GM23338 (cell line): ENCODE data around the gene PURA. TPM values are rescaled to one million over a fixed set of nuclear protein-coding genes. Genes with fewer than 3 reads are reported as not detected.

Experiments used
- ATAC-seq: fragments of 200-7000 bp; cut with Tn5 transposase; 3 replicates; pipeline ENCODE4 v1.9.1; 2020
- DNase-seq: peaks from one replicate; pipeline ENCODE4 v3.0.0-alpha.2; 2015; ENCODE audit warnings: low spot score
- H2AFZ ChIP-seq: fragments of 200-600 bp; sonication (generic); 2 replicates; pipeline ENCODE4 v1.8.0; 2016; ENCODE audit warnings: antibody characterized with exemption, mild to moderate bottlenecking, moderate library complexity
- H3F3A ChIP-seq: fragments of 200-600 bp; sonication (generic); replicated peaks from 2 replicates; pipeline ENCODE4 v1.8.0; 2017; ENCODE audit warnings: antibody characterized with exemption, mixed run types, low read depth
- H3K27ac ChIP-seq: fragments of 200-600 bp; sonication (generic); 2 replicates; pipeline ENCODE4 v1.6.1; 2016; ENCODE audit warnings: low read depth
- H3K27me3 ChIP-seq: fragments of 200-600 bp; sonication (generic); 2 replicates; pipeline ENCODE4 v1.8.0; 2016; ENCODE audit warnings: mild to moderate bottlenecking, mixed run types, moderate library complexity; ENCODE audit not compliant: insufficient read depth
- H3K36me3 ChIP-seq: fragments of 200-600 bp; sonication (generic); 2 replicates; pipeline ENCODE4 v1.8.0; 2016; ENCODE audit warnings: mild to moderate bottlenecking; ENCODE audit not compliant: insufficient read depth
- H3K4me1 ChIP-seq: fragments of 200-600 bp; sonication (generic); 2 replicates; pipeline ENCODE4 v1.8.0; 2016; ENCODE audit warnings: mild to moderate bottlenecking, moderate library complexity; ENCODE audit not compliant: insufficient read depth
- H3K4me2 ChIP-seq: fragments of 200-600 bp; sonication (generic); 2 replicates; pipeline ENCODE4 v1.7.1; 2017; ENCODE audit warnings: mixed run types
- H3K4me3 ChIP-seq: fragments of 200-600 bp; sonication (generic); 2 replicates; pipeline ENCODE4 v1.6.1; 2016; ENCODE audit warnings: mixed run types
- H3K79me2 ChIP-seq: fragments of 200-600 bp; sonication (generic); replicated peaks from 2 replicates; pipeline ENCODE4 v1.8.0; 2017; ENCODE audit warnings: mild to moderate bottlenecking; ENCODE audit not compliant: insufficient read depth
- H3K9me2 ChIP-seq: fragments of 200-600 bp; sonication (generic); 2 replicates; pipeline ENCODE4 v1.8.0; 2017; ENCODE audit not compliant: insufficient read depth
- H4K20me1 ChIP-seq: fragments of 200-600 bp; sonication (generic); replicated peaks from 2 replicates; pipeline ENCODE4 v1.8.0; 2017; ENCODE audit warnings: mild to moderate bottlenecking; ENCODE audit not compliant: insufficient read depth
- H3K27ac Mint-ChIP-seq: 2 replicates; pipeline ENCODE4 v1.8.0; 2020; ENCODE audit warnings: inconsistent platforms, mild to moderate bottlenecking, moderate library complexity, mixed read lengths
- H3K27me3 Mint-ChIP-seq: 3 replicates; pipeline ENCODE4 v1.8.0; 2022; ENCODE audit warnings: low read depth, mild to moderate bottlenecking, moderate library complexity, mixed read lengths, inconsistent platforms; ENCODE audit not compliant: insufficient read depth, poor library complexity
- H3K36me3 Mint-ChIP-seq: 3 replicates; pipeline ENCODE4 v1.8.0; 2021; ENCODE audit warnings: low read depth, mild to moderate bottlenecking, inconsistent platforms, moderate library complexity, mixed read lengths
- H3K4me1 Mint-ChIP-seq: 3 replicates; pipeline ENCODE4 v1.8.0; 2020; ENCODE audit warnings: mild to moderate bottlenecking, inconsistent platforms, mixed read lengths
- H3K4me3 Mint-ChIP-seq: 3 replicates; pipeline ENCODE4 v1.8.0; 2021; ENCODE audit warnings: moderate library complexity, mild to moderate bottlenecking, inconsistent platforms, mixed read lengths
- H3K9me3 Mint-ChIP-seq: 3 replicates; pipeline ENCODE4 v1.8.0; 2020; ENCODE audit warnings: moderate library complexity, mild to moderate bottlenecking, inconsistent platforms, mixed read lengths
- CREB1 ChIP-seq: fragments of 250-450 bp; sonication (Bioruptor Pico); IDR thresholded peaks from 2 replicates; pipeline ENCODE4 v1.5.0; 2020; ENCODE audit warnings: low read depth, mild to moderate bottlenecking, moderate library complexity
- EZH2phosphoT487 ChIP-seq: fragments of 200-600 bp; sonication (generic); IDR thresholded peaks from one replicate; pipeline ENCODE4 v1.8.1; 2018; ENCODE audit warnings: antibody characterized with exemption; ENCODE audit not compliant: unreplicated experiment
- JUNB ChIP-seq: IDR thresholded peaks from one replicate; pipeline ENCODE4 v1.6.1; 2016; ENCODE audit warnings: antibody characterized with exemption; ENCODE audit not compliant: unreplicated experiment
- NANOG ChIP-seq: IDR thresholded peaks from 2 replicates; pipeline ENCODE4 v1.6.1; 2016; ENCODE audit warnings: antibody characterized with exemption, borderline replicate concordance
- POLR2AphosphoS5 ChIP-seq: IDR thresholded peaks from 2 replicates; pipeline ENCODE4 v1.6.1; 2016; ENCODE audit warnings: antibody characterized with exemption, low read depth
- STAT1 ChIP-seq: IDR thresholded peaks from one replicate; pipeline ENCODE4 v1.6.1; 2016; ENCODE audit warnings: antibody characterized with exemption; ENCODE audit not compliant: unreplicated experiment
- ZNF114 ChIP-seq: fragments of 250-450 bp; sonication (Bioruptor Pico); IDR thresholded peaks from 2 replicates; pipeline ENCODE4 v1.5.0; 2020; ENCODE audit warnings: mild to moderate bottlenecking, moderate library complexity
- ZNF331 ChIP-seq: fragments of 250-450 bp; sonication (Bioruptor Pico); IDR thresholded peaks from 2 replicates; pipeline ENCODE4 v1.5.0; 2020; ENCODE audit warnings: low read depth, mild to moderate bottlenecking, moderate library complexity
- polyA plus RNA-seq: library from polyadenylated mRNA; unstranded; fragments of >200 nt; fragmentation: Nextera tagmentation; extraction: Ambion mirVana; gene quantifications from 2 replicates; pipeline ENCODE4 v1.2.1, GENCODE V29; 2016
- total RNA-seq: library from RNA; depleted of rRNA; stranded (reverse); fragments of >200 nt; shearing (Covaris generic); gene quantifications from 2 replicates; pipeline ENCODE4 v1.2.3, GENCODE V29; 2014
- TF ChIP-seq, protein P1 (sequence below), 2 experiments: fragments of 200-600 bp in 1 of 2; sonication (generic) in 1 of 2; conservative IDR thresholded peaks; 2 replicates each; pipeline versions ENCODE4 v1.5.1 to v1.6.1; 2016 to 2017; ENCODE audit warnings: antibody characterized with exemption in 2 of 2, low read depth in 2 of 2, mild to moderate bottlenecking in 2 of 2, moderate library complexity in 1 of 2
- TF ChIP-seq, protein P2 (sequence below): fragments of 250-450 bp; sonication (Bioruptor Pico); IDR thresholded peaks from 2 replicates; pipeline ENCODE4 v1.5.0; 2020; ENCODE audit warnings: mild to moderate bottlenecking, moderate library complexity
- TF ChIP-seq, protein P3 (sequence below): IDR thresholded peaks from 2 replicates; pipeline ENCODE4 v1.6.1; 2016; ENCODE audit warnings: antibody characterized with exemption
- TF ChIP-seq, protein P4 (sequence below): IDR thresholded peaks from one replicate; pipeline ENCODE4 v1.6.1; 2018; ENCODE audit warnings: antibody characterized with exemption; ENCODE audit not compliant: unreplicated experiment

The PURA gene
- total and polyA plus RNA-seq, 2 experiments from 2014 or later = 1.5 to 2.3 TPM

DNA sequence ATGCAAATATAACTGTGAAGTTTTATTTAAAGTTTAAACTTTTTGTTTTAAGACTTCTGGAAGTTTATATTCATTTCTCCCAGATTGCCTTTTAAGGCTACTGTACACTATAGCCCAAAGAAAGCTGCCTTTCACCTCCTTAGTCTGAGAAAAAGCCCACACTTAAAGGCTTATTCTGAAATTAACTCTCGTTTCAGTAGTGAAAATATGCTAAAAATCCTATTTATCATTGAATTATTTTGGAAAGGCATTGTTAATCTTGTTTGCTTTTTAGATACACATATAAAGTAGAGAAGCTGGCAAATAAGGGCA is 3.3 kb upstream of the PURA start (continued):
- TF ChIP-seq, protein P1, sequence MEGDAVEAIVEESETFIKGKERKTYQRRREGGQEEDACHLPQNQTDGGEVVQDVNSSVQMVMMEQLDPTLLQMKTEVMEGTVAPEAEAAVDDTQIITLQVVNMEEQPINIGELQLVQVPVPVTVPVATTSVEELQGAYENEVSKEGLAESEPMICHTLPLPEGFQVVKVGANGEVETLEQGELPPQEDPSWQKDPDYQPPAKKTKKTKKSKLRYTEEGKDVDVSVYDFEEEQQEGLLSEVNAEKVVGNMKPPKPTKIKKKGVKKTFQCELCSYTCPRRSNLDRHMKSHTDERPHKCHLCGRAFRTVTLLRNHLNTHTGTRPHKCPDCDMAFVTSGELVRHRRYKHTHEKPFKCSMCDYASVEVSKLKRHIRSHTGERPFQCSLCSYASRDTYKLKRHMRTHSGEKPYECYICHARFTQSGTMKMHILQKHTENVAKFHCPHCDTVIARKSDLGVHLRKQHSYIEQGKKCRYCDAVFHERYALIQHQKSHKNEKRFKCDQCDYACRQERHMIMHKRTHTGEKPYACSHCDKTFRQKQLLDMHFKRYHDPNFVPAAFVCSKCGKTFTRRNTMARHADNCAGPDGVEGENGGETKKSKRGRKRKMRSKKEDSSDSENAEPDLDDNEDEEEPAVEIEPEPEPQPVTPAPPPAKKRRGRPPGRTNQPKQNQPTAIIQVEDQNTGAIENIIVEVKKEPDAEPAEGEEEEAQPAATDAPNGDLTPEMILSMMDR (conservative IDR thresholded peaks at IDR 0.05; ENCODE audit: low read depth in 2 of 2) = no peak
- no peak for TF ChIP-seq CREB1

DNA sequence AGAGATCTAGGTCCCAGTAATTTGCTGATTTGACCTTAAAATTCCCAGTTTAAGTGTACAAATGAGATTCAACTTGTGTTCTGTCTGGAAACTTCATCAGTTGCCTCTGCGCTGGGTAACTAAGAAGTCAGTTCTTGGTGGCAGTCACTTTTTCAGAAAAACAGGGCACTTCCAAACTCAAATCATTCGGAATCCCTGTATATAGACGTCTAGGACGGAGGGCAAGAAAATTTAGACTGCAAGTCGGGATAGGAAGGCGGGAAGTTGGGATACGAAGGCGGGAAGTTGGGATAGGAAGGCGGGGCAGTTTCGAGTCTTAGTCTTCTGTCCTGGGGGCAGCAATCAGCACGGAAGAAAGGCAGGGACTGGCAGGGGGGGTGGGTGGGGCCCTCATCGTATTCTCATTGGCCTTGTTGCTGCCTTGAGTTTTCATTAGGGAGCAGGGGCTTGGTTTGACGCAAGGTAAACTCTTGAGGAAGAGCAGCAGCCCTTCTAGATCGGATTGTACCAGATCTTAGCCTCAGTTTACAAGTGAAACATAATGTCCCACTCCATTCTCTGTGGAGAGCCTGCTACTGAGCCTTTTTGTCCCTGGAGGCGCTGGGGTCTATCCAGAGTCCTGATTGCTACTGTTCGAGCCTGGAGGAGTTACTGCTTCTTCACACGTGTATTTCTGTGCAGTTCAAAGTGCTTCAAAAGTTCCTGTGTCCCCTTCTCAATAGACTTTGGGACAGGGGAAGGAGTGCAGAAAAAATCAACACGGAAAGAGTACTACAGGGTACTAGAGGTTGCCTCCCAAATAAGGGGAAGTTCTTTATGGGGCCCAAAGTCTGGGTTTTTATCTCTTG is 2.7 kb upstream of the PURA start:
- Histone ChIP-seq H3K27me3 (peaks cover 84% of the 10 kb centered on the region), H3K4me3 (peak overlapping the region; percentile 80), H3K4me1 (peaks cover 53% of the 10 kb centered on the region), H3K4me2 (peak overlapping the region; percentile 91), H3K27ac (no peak overlapping the region), H3K79me2 (no peaks in the 10 kb centered on the region), H3K36me3 (no peaks in the 10 kb centered on the region), H4K20me1 (peaks cover 39% of the 10 kb centered on the region), H3K9me2 (no peaks in the 10 kb centered on the region), H3F3A (peaks cover 21% of the 10 kb centered on the region), H2AFZ (no peak overlapping the region)
- H3K4me3 Mint-ChIP-seq = peak overlapping the region; percentile 78; the same call in 2 of the 3 replicates
- DNase-seq (peak; percentile 67), ATAC-seq (no peak)
- H3K9me3 Mint-ChIP-seq = no peaks in the 10 kb centered on the region
- no peaks in the 10 kb centered on the region for H3K36me3 Mint-ChIP-seq
- no peak overlapping the region for H3K27ac Mint-ChIP-seq
- peaks cover 43% of the 10 kb centered on the region for H3K4me1 Mint-ChIP-seq
- peaks cover 85% of the 10 kb centered on the region for H3K27me3 Mint-ChIP-seq
- TF ChIP-seq, protein P2, sequence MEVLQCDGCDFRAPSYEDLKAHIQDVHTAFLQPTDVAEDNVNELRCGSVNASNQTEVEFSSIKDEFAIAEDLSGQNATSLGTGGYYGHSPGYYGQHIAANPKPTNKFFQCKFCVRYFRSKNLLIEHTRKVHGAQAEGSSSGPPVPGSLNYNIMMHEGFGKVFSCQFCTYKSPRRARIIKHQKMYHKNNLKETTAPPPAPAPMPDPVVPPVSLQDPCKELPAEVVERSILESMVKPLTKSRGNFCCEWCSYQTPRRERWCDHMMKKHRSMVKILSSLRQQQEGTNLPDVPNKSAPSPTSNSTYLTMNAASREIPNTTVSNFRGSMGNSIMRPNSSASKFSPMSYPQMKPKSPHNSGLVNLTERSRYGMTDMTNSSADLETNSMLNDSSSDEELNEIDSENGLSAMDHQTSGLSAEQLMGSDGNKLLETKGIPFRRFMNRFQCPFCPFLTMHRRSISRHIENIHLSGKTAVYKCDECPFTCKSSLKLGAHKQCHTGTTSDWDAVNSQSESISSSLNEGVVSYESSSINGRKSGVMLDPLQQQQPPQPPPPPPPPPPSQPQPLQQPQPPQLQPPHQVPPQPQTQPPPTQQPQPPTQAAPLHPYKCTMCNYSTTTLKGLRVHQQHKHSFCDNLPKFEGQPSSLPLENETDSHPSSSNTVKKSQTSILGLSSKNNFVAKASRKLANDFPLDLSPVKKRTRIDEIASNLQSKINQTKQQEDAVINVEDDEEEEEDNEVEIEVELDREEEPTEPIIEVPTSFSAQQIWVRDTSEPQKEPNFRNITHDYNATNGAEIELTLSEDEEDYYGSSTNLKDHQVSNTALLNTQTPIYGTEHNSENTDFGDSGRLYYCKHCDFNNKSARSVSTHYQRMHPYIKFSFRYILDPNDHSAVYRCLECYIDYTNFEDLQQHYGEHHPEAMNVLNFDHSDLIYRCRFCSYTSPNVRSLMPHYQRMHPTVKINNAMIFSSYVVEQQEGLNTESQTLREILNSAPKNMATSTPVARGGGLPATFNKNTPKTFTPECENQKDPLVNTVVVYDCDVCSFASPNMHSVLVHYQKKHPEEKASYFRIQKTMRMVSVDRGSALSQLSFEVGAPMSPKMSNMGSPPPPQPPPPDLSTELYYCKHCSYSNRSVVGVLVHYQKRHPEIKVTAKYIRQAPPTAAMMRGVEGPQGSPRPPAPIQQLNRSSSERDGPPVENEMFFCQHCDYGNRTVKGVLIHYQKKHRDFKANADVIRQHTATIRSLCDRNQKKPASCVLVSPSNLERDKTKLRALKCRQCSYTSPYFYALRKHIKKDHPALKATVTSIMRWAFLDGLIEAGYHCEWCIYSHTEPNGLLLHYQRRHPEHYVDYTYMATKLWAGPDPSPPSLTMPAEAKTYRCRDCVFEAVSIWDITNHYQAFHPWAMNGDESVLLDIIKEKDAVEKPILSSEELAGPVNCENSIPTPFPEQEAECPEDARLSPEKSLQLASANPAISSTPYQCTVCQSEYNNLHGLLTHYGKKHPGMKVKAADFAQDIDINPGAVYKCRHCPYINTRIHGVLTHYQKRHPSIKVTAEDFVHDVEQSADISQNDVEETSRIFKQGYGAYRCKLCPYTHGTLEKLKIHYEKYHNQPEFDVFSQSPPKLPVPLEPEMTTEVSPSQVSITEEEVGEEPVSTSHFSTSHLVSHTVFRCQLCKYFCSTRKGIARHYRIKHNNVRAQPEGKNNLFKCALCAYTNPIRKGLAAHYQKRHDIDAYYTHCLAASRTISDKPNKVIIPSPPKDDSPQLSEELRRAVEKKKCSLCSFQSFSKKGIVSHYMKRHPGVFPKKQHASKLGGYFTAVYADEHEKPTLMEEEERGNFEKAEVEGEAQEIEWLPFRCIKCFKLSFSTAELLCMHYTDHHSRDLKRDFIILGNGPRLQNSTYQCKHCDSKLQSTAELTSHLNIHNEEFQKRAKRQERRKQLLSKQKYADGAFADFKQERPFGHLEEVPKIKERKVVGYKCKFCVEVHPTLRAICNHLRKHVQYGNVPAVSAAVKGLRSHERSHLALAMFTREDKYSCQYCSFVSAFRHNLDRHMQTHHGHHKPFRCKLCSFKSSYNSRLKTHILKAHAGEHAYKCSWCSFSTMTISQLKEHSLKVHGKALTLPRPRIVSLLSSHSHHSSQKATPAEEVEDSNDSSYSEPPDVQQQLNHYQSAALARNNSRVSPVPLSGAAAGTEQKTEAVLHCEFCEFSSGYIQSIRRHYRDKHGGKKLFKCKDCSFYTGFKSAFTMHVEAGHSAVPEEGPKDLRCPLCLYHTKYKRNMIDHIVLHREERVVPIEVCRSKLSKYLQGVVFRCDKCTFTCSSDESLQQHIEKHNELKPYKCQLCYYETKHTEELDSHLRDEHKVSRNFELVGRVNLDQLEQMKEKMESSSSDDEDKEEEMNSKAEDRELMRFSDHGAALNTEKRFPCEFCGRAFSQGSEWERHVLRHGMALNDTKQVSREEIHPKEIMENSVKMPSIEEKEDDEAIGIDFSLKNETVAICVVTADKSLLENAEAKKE (CRISPR knock-in tag) = no peak
- TF ChIP-seq JUNB (no peak), EZH2phosphoT487 (peak; percentile 61), ZNF114 (CRISPR knock-in tag) (no peak), POLR2AphosphoS5 (no peak), NANOG (no peak), STAT1 (no peak), CREB1 (no peak), ZNF331 (CRISPR knock-in tag) (no peak)
- TF ChIP-seq, protein P3, sequence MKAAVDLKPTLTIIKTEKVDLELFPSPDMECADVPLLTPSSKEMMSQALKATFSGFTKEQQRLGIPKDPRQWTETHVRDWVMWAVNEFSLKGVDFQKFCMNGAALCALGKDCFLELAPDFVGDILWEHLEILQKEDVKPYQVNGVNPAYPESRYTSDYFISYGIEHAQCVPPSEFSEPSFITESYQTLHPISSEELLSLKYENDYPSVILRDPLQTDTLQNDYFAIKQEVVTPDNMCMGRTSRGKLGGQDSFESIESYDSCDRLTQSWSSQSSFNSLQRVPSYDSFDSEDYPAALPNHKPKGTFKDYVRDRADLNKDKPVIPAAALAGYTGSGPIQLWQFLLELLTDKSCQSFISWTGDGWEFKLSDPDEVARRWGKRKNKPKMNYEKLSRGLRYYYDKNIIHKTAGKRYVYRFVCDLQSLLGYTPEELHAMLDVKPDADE = no peak
- TF ChIP-seq, protein P4, sequence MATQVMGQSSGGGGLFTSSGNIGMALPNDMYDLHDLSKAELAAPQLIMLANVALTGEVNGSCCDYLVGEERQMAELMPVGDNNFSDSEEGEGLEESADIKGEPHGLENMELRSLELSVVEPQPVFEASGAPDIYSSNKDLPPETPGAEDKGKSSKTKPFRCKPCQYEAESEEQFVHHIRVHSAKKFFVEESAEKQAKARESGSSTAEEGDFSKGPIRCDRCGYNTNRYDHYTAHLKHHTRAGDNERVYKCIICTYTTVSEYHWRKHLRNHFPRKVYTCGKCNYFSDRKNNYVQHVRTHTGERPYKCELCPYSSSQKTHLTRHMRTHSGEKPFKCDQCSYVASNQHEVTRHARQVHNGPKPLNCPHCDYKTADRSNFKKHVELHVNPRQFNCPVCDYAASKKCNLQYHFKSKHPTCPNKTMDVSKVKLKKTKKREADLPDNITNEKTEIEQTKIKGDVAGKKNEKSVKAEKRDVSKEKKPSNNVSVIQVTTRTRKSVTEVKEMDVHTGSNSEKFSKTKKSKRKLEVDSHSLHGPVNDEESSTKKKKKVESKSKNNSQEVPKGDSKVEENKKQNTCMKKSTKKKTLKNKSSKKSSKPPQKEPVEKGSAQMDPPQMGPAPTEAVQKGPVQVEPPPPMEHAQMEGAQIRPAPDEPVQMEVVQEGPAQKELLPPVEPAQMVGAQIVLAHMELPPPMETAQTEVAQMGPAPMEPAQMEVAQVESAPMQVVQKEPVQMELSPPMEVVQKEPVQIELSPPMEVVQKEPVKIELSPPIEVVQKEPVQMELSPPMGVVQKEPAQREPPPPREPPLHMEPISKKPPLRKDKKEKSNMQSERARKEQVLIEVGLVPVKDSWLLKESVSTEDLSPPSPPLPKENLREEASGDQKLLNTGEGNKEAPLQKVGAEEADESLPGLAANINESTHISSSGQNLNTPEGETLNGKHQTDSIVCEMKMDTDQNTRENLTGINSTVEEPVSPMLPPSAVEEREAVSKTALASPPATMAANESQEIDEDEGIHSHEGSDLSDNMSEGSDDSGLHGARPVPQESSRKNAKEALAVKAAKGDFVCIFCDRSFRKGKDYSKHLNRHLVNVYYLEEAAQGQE = no peak
